HEK293 (cell line): ENCODE results near the gene TTLL9.

Experiments used
- CTCF ChIP-seq: fragments of 450-650 bp; formaldehyde crosslinking; IDR thresholded peaks from 2 replicates; pipeline ENCODE4 v1.5.1; 2016; ENCODE audit warnings: missing biosample characterization, missing genetic modification characterization
- ZBTB21 ChIP-seq: fragments of 450-650 bp; formaldehyde crosslinking; IDR thresholded peaks from 2 replicates; pipeline ENCODE4 v1.5.1; 2017; ENCODE audit warnings: missing biosample characterization, missing genetic modification characterization
- ZBTB49 ChIP-seq: fragments of 450-650 bp; formaldehyde crosslinking; IDR thresholded peaks from 2 replicates; pipeline ENCODE4 v1.5.1; 2016; ENCODE audit warnings: missing biosample characterization, missing genetic modification characterization, low read depth
- ZBTB7A ChIP-seq: fragments of 450-650 bp; formaldehyde crosslinking; IDR thresholded peaks from 2 replicates; pipeline ENCODE4 v1.5.1; 2016; ENCODE audit warnings: low read depth, missing biosample characterization, missing genetic modification characterization
- ZNF112 ChIP-seq: fragments of 450-650 bp; formaldehyde crosslinking; IDR thresholded peaks from 2 replicates; pipeline ENCODE4 v1.5.0; 2017; ENCODE audit warnings: missing biosample characterization, missing genetic modification characterization
- ZNF121 ChIP-seq: fragments of 450-650 bp; formaldehyde crosslinking; IDR thresholded peaks from 2 replicates; pipeline ENCODE4 v1.5.1; 2016; ENCODE audit warnings: missing biosample characterization, missing genetic modification characterization
- ZNF174 ChIP-seq: fragments of 450-650 bp; formaldehyde crosslinking; IDR thresholded peaks from 2 replicates; pipeline ENCODE4 v1.5.0; 2017; ENCODE audit warnings: missing biosample characterization, mild to moderate bottlenecking, missing genetic modification characterization
- ZNF202 ChIP-seq: fragments of 450-650 bp; formaldehyde crosslinking; IDR thresholded peaks from 2 replicates; pipeline ENCODE4 v1.5.1; 2016; ENCODE audit warnings: missing biosample characterization, missing genetic modification characterization, borderline replicate concordance
- ZNF24 ChIP-seq: fragments of 450-650 bp; formaldehyde crosslinking; IDR thresholded peaks from 2 replicates; pipeline ENCODE4 v1.5.1; 2016; ENCODE audit warnings: missing biosample characterization, missing genetic modification characterization
- ZNF488 ChIP-seq: fragments of 450-650 bp; formaldehyde crosslinking; IDR thresholded peaks from 2 replicates; pipeline ENCODE4 v1.5.1; 2016; ENCODE audit warnings: missing biosample characterization, missing genetic modification characterization
- ZNF639 ChIP-seq: fragments of 450-650 bp; formaldehyde crosslinking; IDR thresholded peaks from 2 replicates; pipeline ENCODE4 v1.5.1; 2016; ENCODE audit warnings: missing biosample characterization, missing genetic modification characterization
- ZNF792 ChIP-seq: fragments of 450-650 bp; formaldehyde crosslinking; IDR thresholded peaks from 2 replicates; pipeline ENCODE4 v1.5.1; 2016; ENCODE audit warnings: missing biosample characterization, missing genetic modification characterization
- ZNF830 ChIP-seq: fragments of 450-650 bp; IDR thresholded peaks from 2 replicates; pipeline ENCODE4 v1.5.0; 2018; ENCODE audit warnings: missing biosample characterization, missing genetic modification characterization, low read depth, mild to moderate bottlenecking, moderate library complexity
- TF ChIP-seq, protein P1 (sequence below): fragments of 450-650 bp; formaldehyde crosslinking; IDR thresholded peaks from 2 replicates; pipeline ENCODE4 v1.5.1; 2017; ENCODE audit warnings: missing biosample characterization, missing genetic modification characterization

DNA sequence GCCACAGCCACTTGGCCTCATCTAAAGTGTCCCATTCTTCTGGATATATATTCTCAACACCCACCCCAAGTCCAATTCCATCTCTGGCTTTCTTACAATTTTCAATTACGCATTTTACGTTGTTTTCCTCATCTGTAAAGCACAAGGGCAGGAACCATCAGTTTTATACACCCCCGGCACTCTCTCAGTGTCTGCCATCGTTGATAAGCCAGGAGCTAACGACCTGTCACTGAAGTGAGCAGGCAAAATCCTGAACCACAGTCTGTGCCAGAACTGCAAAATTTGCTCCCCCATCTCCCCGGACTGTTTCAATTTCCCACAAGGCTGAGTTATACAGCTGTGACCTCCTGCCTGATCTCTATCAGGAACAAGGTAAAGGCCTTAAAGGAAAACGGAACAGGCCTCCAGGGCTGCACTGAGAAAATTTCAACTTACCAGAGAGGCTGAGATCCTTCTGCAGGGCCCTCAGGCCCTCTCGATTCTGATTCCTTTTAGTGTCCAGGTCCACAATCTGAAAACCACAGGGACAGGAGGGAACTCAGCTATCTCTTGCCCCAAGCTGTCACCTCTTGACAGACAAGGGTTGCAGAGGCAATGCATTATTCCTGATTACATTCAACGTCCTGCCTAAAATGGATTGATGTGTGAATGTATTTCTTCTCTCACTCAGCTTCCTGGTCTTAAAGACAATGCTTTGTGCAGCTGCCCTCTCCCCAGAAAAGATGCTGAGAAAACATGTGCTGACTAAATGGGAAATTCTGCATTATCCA lies 79.6 kb downstream of the TTLL9 start:
- TF ChIP-seq CTCF (tag by site-specific recombination) (no peak), ZNF639 (tag by site-specific recombination) (no peak), ZNF174 (tag by site-specific recombination) (no peak), ZNF202 (tag by site-specific recombination) (no peak), ZBTB49 (tag by site-specific recombination) (no peak), ZNF830 (tag by site-specific recombination) (no peak), ZBTB21 (tag by site-specific recombination) (no peak), ZNF112 (tag by site-specific recombination) (no peak), ZNF792 (no peak), ZNF121 (tag by site-specific recombination) (no peak), ZNF24 (tag by site-specific recombination) (no peak), ZBTB7A (tag by site-specific recombination) (no peak), ZNF488 (no peak)
- TF ChIP-seq, protein P1, sequence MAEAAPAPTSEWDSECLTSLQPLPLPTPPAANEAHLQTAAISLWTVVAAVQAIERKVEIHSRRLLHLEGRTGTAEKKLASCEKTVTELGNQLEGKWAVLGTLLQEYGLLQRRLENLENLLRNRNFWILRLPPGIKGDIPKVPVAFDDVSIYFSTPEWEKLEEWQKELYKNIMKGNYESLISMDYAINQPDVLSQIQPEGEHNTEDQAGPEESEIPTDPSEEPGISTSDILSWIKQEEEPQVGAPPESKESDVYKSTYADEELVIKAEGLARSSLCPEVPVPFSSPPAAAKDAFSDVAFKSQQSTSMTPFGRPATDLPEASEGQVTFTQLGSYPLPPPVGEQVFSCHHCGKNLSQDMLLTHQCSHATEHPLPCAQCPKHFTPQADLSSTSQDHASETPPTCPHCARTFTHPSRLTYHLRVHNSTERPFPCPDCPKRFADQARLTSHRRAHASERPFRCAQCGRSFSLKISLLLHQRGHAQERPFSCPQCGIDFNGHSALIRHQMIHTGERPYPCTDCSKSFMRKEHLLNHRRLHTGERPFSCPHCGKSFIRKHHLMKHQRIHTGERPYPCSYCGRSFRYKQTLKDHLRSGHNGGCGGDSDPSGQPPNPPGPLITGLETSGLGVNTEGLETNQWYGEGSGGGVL (tag by site-specific recombination) = no peak
